ENCODE measurements around the gene KLHL13. TPM values are rescaled to one million over a fixed set of nuclear protein-coding genes. Genes with fewer than 3 reads are reported as not detected.

KLHL13 gene
- total RNA-seq, 1 experiment from 2014 or later = 4.2 TPM

- ChIA-PET CTCF (no interaction called here), POLR2A (no interaction called here)
These were observed 47.5 kb upstream of the KLHL13 start for GRCh38 chrX:118164138-118164537.

DNA sequence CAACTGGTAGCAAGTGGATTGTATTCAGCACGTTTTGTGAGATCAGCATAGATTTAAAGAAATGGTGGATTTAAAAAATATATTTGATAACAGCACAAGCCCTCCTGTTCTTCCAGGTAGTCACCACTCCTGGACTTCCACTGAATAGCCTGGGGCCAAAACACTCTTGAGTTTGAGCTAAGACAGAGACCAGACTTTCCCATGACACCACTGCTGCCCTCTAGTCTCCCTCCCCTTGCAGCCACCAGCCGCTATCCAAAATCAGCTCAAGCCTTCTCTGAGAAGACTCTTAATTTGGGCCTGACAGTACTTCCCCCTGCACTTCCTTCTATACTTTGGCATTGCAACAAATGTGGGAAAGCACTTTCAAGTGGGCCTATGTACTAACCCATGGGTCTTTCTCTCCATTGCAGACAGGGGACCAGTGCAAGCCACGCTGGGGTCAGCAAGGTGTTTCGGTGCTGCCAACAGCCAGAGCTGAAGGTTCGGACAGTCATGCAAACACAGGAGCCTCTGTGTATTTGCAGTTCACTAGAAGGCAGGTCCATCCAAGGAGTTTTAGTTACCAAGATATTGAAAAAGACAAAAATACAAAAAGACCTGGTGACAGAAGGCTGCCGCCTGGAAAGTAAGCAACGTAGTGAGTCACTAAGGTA, 40.5 kb upstream of the KLHL13 start:
- BruUV-seq (replicated peaks) = no TSS peak
- no peaks in the 10 kb centered on the region for H3K79me2 ChIP-seq (ENCODE audit: insufficient read depth, low read length)
- no peaks in the 10 kb centered on the region for H3K9me2 ChIP-seq (ENCODE audit: insufficient read depth)
- no peak overlapping the region for H3K4me3 ChIP-seq (replicated peaks in 1 of 2; ENCODE audit: low read depth in 1 of 2, low read length in 2 of 2)
- no peak overlapping the region for H3K9ac ChIP-seq (ENCODE audit: low read length)
- H3K36me3 ChIP-seq (ENCODE audit: control insufficient read depth in 1 of 2, insufficient read depth in 2 of 2, low read length in 2 of 2) = no peaks in the 10 kb centered on the region
- no peak overlapping the region for H3K27ac ChIP-seq (ENCODE audit: low read depth, low read length)
- no peaks in the 10 kb centered on the region for H3K27me3 ChIP-seq (ENCODE audit: insufficient read depth, low read length)
- H3K9me3 ChIP-seq (ENCODE audit: control insufficient read depth in 1 of 2, insufficient read depth in 1 of 2, low read depth in 1 of 2, low read length in 2 of 2) = no peaks in the 10 kb centered on the region
- DNase-seq (ENCODE audit: low read depth, low spot score) (no peak), ATAC-seq (no peak)
- TF ChIP-seq FOSL1 (IDR thresholded peaks at IDR 0.05; ENCODE audit: low read depth) = no peak
- TF ChIP-seq POLR2A (IDR thresholded peaks at IDR 0.05; ENCODE audit: borderline replicate concordance, extremely low read depth, insufficient read depth, insufficient read length) = no peak
- no peak for TF ChIP-seq EZH2 (IDR thresholded peaks at IDR 0.05)
- H3K4me1 ChIP-seq (ENCODE audit: control insufficient read depth in 1 of 2, insufficient read depth in 2 of 2, low read length in 2 of 2) = no peaks in the 10 kb centered on the region
- no peaks in the 10 kb centered on the region for H4K20me1 ChIP-seq (ENCODE audit: insufficient read depth)
- ChIA-PET RAD21 (ENCODE audit: low non-redundant PET in 1 of 2, low total read pairs in 2 of 2, uncharacterized antibody in 2 of 2, unreplicated experiment in 2 of 2) (no interaction called here), POLR2A (no interaction called here), CTCF (no interaction called here)
- H2AFZ ChIP-seq (ENCODE audit: low read depth, low read length, poor library complexity, severe bottlenecking) = no peak overlapping the region
- no peak overlapping the region for H3K4me2 ChIP-seq (ENCODE audit: low read length)
- intact Hi-C loops (cut with micrococcal nuclease) = no loop called here

More at GRCh38 chrX:118164138-118164537, 47.5 kb upstream of the KLHL13 start:
- DNase-seq (ENCODE audit: low read depth, low spot score) (no peak), ATAC-seq (no peak)
- Histone ChIP-seq H3K27ac (ENCODE audit: low read depth, low read length) (no peak overlapping the region), H3K4me3 (replicated peaks in 1 of 2; ENCODE audit: low read depth in 1 of 2, low read length in 2 of 2) (no peak overlapping the region), H3K36me3 (ENCODE audit: control insufficient read depth in 1 of 2, insufficient read depth in 2 of 2, low read length in 2 of 2) (no peaks in the 10 kb centered on the region), H2AFZ (ENCODE audit: low read depth, low read length, poor library complexity, severe bottlenecking) (no peak overlapping the region), H3K27me3 (ENCODE audit: insufficient read depth, low read length) (no peaks in the 10 kb centered on the region), H4K20me1 (ENCODE audit: insufficient read depth) (no peaks in the 10 kb centered on the region), H3K4me1 (ENCODE audit: control insufficient read depth in 1 of 2, insufficient read depth in 2 of 2, low read length in 2 of 2) (no peaks in the 10 kb centered on the region), H3K9ac (ENCODE audit: low read length) (no peak overlapping the region), H3K79me2 (ENCODE audit: insufficient read depth, low read length) (no peaks in the 10 kb centered on the region), H3K9me3 (ENCODE audit: control insufficient read depth in 1 of 2, insufficient read depth in 1 of 2, low read depth in 1 of 2, low read length in 2 of 2) (no peaks in the 10 kb centered on the region), H3K4me2 (ENCODE audit: low read length) (no peak overlapping the region), H3K9me2 (ENCODE audit: insufficient read depth) (no peaks in the 10 kb centered on the region)
- TF ChIP-seq TCF7L2 (IDR thresholded peaks at IDR 0.05; ENCODE audit: borderline replicate concordance, extremely low read depth, insufficient read depth, insufficient read length) (no peak), RAD21 (IDR thresholded peaks at IDR 0.05; ENCODE audit: low read depth) (no peak), CBX3 (IDR thresholded peaks at IDR 0.05; ENCODE audit: low read depth) (no peak)
- TF ChIP-seq, protein P1, sequence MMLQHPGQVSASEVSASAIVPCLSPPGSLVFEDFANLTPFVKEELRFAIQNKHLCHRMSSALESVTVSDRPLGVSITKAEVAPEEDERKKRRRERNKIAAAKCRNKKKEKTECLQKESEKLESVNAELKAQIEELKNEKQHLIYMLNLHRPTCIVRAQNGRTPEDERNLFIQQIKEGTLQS (IDR thresholded peaks at IDR 0.05) = no peak
- RAD21 ChIA-PET (ENCODE audit: low non-redundant PET in 1 of 2, low total read pairs in 2 of 2, uncharacterized antibody in 2 of 2, unreplicated experiment in 2 of 2) = no interaction called here
- no TSS peak for BruUV-seq (replicated peaks)
- intact Hi-C loops (cut with micrococcal nuclease) = no loop called here

Measured in HCT116 (cell line).